Femur (tissue), 1 donor: ENCODE results near the gene CNOT1.

Source experiments
- DNase-seq: peaks from one replicate; pipeline ENCODE4 v3.0.0-alpha.2; 2017

CNOT1 gene

DNA sequence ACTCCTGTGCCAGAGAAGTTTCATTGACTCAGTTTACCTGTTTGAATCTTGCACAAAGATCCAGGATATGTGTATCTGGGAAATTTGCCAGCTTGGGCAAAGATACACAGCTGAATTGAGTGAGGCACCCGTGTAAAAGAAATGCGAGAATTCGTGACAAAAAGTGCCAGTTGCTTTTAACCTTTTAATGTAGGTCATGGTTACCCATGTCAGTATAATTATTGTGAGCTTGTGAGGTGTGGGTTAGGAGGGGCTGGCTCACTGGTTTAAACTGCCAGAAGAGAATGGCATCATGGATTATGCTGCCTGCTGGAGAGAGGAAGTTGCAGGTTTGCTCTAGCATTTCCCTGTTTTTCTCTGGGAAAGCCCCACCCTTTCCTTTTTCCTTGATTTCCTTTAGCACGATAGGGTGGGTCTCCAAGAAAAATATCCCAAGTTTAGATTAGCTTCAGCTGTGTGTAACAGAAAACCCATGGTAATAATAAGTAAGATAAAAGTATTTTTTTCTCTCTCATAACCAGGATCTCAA lies 154.5 kb downstream of the CNOT1 start:
- DNase-seq = no peak

- no peak for DNase-seq
Measured at GRCh38 chr16:58474296-58474695, 155.3 kb downstream of the CNOT1 start.

- DNase-seq = no peak
Measured at GRCh38 chr16:58472827-58473226, 156.8 kb downstream of the CNOT1 start.

DNA sequence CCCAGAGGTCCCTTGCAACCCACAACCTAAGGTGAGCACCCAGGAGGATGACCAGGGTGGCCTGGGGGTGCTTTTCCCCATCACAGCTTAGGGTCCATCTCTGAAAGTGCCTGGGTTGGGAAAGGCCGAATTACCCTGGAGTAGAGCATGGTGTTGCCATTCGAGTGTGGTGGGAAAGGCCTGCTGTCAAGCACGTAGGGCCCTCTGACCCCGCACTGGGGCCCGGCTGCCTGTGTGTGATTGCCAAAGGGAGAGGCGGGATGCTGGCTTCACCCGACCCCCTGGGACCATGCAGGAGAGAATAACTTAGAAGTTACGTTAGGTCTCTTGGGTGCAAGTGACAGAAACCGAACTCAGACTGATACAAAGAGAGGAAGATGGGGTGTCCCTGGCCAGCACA lies 157.4 kb downstream of the CNOT1 start:
- DNase-seq = no peak

DNA sequence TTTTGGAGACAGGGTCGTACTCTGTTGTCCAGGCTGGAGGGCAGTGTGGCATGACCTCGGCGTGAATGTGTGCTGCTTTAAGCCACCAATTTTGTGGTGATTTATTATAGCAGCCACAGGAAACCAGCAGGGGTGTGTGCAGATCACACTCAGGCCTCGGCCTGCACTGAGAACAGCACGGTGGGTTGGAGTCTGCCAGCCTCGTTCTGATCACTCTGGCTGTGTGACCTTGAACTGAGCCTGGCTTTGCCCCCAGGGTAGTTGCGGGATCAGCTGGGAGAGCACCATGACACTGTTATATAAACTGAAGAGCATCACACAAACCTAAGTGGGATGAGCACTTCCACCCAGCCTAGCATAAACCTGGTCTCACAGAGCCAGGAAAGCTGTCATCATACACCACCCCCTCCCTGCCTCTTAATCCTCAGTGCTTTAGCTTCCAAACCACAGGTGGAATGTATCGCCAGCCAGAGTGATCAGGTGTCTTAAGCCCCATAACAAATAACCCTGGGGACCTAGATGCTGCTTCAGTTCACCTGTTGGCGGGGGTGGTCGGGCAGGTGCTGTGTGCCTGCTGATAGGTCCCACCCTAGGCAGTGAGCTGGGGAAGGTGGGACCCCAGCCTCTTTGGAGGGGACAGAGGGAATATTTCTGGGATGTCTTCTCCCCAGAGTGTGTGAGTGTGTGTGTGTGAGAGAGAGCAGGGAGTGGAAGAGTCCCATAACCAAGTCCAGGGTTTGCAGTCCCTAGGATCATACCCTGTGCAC lies 158.2 kb downstream of the CNOT1 start:
- DNase-seq = no peak
